Effector memory CD8-positive, alpha-beta T cell (primary cell): ENCODE measurements around the gene BABAM2.
A peak's percentile ranks its signal among the peaks of the same experiment; 100 is the strongest.

Experiments used
- ATAC-seq: fragments of 150-1000 bp; cut with Tn5 transposase; replicated peaks from 2 replicates; pipeline ENCODE4 v1.10.0; 2021; ENCODE audit warnings: mild to moderate bottlenecking, moderate library complexity
- DNase-seq, 3 experiments: peaks; one replicate each; pipeline ENCODE4 v3.0.0; 2021
- H3K27ac Mint-ChIP-seq, 2 donors: one replicate each; pipeline ENCODE4 v1.8.0; 2022; ENCODE audit warnings: mild to moderate bottlenecking in 2 of 2, mixed read lengths in 2 of 2, moderate library complexity in 2 of 2
- H3K27me3 Mint-ChIP-seq, 2 donors: one replicate each; pipeline ENCODE4 v1.8.0; 2022; ENCODE audit warnings: mixed read lengths in 2 of 2
- H3K36me3 Mint-ChIP-seq: one replicate; pipeline ENCODE4 v1.8.0; 2022; ENCODE audit warnings: mild to moderate bottlenecking, moderate library complexity, mixed read lengths; ENCODE audit not compliant: insufficient read depth
- H3K4me1 Mint-ChIP-seq, 2 donors: one replicate each; pipeline ENCODE4 v1.8.0; 2022; ENCODE audit warnings: low read depth in 2 of 2, mixed read lengths in 2 of 2
- H3K4me3 Mint-ChIP-seq, 2 donors: one replicate each; pipeline ENCODE4 v1.8.0; 2022; ENCODE audit warnings: mild to moderate bottlenecking in 2 of 2, mixed read lengths in 2 of 2, moderate library complexity in 2 of 2
- H3K9me3 Mint-ChIP-seq, 2 donors: one replicate each; pipeline ENCODE4 v1.8.0; 2022; ENCODE audit warnings: mixed read lengths in 2 of 2

BABAM2 gene

DNA sequence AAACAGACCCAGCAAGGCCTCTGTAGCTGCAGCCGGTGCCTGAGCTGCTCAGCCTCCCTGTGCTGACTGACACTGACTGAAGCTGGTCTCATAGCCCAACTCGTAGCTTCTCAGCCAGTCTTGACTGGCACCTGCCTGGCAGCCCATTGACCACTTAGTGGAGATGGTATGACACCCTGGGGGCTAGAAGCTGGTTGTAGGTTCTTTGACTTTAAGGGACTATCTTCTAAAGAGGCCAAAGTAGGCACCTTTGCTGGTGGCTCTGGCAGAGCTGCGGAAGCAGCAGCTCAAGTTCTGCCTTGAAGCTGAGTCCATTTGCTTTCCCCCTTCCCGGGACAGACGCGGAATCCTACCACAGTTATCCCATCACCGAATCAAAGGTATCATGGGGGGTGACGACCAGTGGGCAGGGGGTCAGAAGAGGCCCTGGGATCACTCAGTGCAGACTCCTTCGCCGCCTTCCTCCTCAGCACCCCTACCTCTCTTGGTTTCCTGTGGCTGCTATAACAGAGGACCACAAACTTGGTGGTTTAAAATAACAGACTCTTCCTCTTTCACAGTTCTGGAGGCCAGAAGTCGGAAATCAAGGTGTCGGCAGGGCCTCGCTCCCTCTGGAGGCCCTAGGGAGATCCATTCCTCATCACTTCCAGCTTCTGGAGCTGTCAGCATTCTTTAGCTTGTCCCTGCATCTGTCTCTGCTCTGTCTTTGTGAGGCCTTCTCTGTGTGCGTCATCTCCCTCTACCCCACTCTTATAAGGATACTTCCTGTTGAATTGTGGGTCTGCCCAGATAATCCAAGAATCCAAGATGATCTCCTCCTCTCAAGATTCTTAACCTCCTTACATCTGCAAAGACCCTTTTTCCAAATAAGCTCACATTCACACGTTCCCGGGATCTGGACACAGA lies 488.4 kb downstream of the BABAM2 start:
- H3K4me3 Mint-ChIP-seq: peak overlapping the region; percentile 68 to 70
- ATAC-seq (peak; percentile 84), DNase-seq (no peak)
- peaks cover 16% of the 10 kb centered on the region for H3K36me3 Mint-ChIP-seq
- no peaks in the 10 kb centered on the region for H3K9me3 Mint-ChIP-seq
- H3K4me1 Mint-ChIP-seq: peaks cover 22 to 32% of the 10 kb centered on the region in 2 donors
- peak overlapping the region; percentile 81 to 95 for H3K27ac Mint-ChIP-seq
- H3K27me3 Mint-ChIP-seq: no peaks in the 10 kb centered on the region

DNA sequence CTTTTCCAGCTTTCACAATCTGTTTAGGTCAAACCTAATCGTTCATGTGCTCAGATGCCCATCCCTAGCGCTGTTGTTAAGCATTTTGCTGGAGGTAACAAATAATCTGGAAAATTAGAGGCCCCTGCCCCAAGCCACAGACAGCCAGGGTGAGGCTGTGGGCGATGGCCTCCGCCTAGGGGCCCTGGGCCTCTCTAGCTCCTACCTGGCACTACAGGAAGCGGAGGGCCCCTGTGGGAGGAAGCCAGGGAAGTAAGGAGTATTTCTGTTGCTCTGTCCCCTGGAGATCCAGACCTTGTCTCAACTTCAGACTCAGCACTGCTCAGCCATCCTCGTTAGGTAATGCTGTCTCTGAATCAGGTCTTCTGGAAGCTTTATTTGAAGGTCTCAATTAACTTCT lies 489.7 kb downstream of the BABAM2 start:
- no peaks in the 10 kb centered on the region for H3K9me3 Mint-ChIP-seq
- H3K4me1 Mint-ChIP-seq: peaks cover 22 to 32% of the 10 kb centered on the region in 2 donors
- DNase-seq (no peak), ATAC-seq (no peak)
- no peaks in the 10 kb centered on the region for H3K27me3 Mint-ChIP-seq
- H3K27ac Mint-ChIP-seq: peak overlapping the region; percentile 81 to 95
- no peak overlapping the region for H3K4me3 Mint-ChIP-seq
- peaks cover 13% of the 10 kb centered on the region for H3K36me3 Mint-ChIP-seq

DNA sequence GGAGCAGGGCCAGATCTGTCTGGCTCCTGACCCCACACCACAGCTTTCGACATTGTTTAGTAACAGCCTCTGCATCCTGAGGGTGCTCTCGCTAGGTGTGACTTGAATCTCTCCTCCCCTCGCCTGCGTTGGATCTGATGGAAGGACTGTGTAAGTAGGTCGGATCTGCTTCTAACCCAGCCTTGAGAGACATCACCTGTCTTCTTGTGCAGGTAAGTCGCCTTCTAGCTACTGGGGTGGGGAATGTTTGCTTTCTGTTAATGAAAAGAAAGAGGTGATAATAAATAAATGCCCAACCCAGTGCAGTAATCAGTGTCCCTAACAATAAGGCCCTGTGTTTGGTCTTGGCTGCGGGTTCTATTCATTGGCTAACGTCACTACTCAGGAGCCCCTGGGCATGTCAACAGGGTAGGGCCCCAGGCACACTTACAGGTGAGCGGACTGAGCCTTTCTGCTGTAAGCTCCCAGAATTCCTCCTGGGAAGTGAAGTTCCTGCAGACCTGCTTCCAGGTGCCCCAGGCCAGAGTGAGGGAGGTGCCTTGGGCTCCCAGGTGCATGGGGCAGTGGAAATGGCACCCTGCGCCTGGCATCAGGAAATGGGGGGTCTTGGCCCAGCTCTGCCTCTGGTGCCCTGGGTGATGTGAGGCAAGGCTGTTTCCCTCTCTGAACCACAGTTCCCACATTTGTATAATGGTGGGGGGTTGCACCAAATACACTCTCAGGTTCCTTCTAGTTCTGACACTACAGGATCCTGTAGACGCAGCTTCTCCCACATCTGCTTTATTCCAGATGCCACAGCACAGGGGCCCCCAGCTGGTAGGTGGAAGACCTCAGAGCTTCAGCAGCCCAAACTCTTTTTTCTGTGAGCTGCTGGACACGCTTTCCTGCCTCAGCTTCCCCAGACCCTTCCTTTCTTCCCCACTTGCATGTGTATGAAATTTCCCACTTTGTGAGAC lies 491.0 kb downstream of the BABAM2 start:
- peaks cover 13% of the 10 kb centered on the region for H3K36me3 Mint-ChIP-seq
- H3K27me3 Mint-ChIP-seq: no peaks in the 10 kb centered on the region
- ATAC-seq (no peak), DNase-seq (no peak)
- H3K9me3 Mint-ChIP-seq: no peaks in the 10 kb centered on the region
- peaks cover 22 to 29% of the 10 kb centered on the region in 2 donors for H3K4me1 Mint-ChIP-seq
- H3K27ac Mint-ChIP-seq: no peak overlapping the region
- H3K4me3 Mint-ChIP-seq: no peak overlapping the region

DNA sequence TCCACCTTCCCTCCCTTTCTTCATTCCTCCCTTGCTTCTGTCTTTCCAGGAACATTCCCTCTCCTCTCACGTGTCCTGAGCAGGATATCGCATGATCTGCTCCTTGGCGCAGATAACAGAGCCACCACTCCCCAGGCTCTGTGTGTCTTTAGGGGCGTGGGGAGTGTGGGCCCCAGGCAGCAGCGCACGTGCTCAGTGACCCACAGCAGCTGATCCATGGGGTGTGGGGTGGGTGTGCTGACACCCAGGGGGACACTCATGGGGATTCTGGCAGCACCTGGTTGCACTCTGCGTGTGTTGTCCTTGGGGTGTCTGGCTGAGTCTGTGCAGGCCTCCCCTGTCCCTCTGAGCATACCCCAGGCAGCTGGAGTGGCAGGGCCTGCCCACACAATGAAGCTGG lies 492.2 kb downstream of the BABAM2 start:
- H3K27ac Mint-ChIP-seq: peak overlapping the region in 1 of 2 donors; percentile 83
- no peak for ATAC-seq

DNA sequence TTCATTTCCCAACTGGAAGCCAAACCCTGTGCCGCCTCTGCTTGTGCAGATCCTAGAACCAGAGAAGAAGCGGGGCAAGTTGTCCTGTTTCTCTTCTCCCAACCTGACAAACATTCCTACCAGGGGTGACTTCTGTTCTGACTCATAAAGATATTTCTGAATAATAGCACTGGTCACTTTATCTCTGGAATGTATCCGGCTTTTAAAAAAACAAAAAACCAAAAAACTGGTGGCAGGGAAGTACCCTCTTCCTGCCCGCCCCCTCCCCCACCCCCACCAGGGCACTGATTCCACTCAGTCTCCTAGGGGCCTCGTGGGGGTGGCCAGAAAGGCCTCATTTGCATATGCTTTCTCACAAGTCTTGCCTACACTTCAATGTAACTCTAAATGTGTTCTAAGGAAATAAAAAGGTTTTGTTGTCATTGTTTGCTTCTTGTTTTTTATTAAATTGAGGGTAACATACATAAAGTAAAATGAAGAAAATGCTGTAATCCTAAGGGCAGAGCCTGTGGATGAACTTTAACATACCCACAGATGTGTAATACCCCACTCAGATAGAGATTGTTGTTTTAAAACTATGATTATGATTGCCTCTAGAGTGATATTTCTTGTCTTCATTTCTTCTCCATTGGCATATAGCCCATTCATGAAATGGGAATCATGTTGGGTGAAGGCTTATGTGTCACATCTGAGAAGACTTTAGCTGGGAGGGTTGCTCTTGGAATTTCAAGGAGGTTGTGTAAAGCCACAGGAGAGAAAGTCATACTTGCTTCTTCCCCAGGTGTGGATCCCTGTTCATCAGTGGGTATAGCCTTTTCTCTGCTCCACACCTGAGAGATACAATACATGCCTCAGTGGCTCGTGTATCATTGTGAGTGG lies 496.8 kb downstream of the BABAM2 start:
- Mint-ChIP-seq H3K27ac (no peak overlapping the region), H3K36me3 (peaks cover 24% of the 10 kb centered on the region)

More for the DNA sequence above, 492.2 kb downstream of the BABAM2 start:
- Mint-ChIP-seq H3K36me3 (peaks cover 13% of the 10 kb centered on the region), H3K4me3 (no peak overlapping the region), H3K4me1 (peaks cover 22 to 26% of the 10 kb centered on the region in 2 donors), H3K27me3 (no peaks in the 10 kb centered on the region), H3K9me3 (no peaks in the 10 kb centered on the region)
- DNase-seq: no peak

More for the DNA sequence above, 496.8 kb downstream of the BABAM2 start:
- Mint-ChIP-seq H3K4me3 (no peak overlapping the region), H3K4me1 (peaks cover 16 to 24% of the 10 kb centered on the region in 2 donors), H3K9me3 (no peaks in the 10 kb centered on the region), H3K27me3 (no peaks in the 10 kb centered on the region)
- ATAC-seq (no peak), DNase-seq (no peak)
